Measurements from ENCODE around the gene BDH1.
A peak's percentile ranks its signal among the peaks of the same experiment; 100 is the strongest.
"Not testable (repeated sequence)": the region's sequence is repeated elsewhere in the genome, so short reads cannot be mapped to it uniquely, and the experiment has no call there.

The BDH1 gene

GRCh38 chr3:197577366-197578074 lies 21.8 kb upstream of the BDH1 start:
- no peak for DNase-seq

DNA sequence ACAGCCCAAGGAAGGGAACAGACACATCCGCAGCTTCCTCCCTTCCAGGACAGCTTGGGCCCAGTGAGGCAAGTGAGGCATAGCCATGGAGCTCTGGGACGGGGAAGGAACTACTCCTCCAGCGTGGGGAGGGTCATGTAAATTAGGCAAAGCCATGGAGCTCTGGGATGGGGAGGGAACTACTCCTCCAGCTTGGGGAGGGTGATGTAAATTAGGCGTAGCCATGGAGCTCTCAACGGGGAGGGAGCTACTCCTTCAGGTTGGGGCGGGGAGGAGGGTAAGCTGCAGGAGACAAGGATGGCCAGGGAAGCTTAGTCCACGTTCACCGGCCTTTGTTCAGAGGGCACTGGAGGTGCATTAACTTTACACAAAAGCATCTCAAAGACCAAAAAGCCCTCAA lies 21.1 kb upstream of the BDH1 start:
- DNase-seq: no peak

DNA sequence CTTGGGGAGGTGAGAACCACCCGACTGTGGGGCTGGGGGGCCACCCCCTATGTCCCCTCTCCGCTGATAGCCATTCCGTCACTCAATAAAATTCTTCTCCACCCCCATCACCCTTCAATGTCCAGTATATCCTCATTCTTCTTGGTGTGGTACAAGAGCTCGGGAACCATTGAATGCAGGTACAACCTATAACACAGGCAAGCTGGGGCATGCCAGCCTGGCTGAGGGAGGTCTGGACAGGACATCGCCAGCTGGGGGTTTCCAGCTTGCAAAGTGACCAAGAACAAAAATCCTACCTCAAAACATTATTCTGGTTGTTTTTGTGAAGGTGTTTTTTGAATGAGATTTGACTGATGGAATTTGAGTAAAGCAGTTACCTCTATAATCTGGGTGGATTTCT lies 19.6 kb upstream of the BDH1 start:
- DNase-seq: no peak

GRCh38 chr3:197574396-197574991 lies 18.7 kb upstream of the BDH1 start:
- not testable (repeated sequence) for DNase-seq

GRCh38 chr3:197573048-197573767 lies 17.4 kb upstream of the BDH1 start:
- no peak for DNase-seq

DNA sequence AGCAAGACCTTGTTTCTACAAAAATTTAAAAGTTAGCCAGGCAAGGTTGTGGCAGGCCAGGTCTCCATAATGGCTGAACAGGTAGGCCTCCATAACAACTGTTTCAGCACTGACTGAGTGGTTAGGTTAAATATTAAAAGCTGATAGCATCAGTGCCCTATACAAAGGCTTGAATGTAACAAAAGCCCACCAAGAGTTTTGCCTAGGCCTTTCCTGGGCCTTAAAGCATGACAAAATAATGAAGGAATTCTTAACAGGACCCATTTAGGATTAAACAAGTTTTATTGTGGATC lies 16.1 kb upstream of the BDH1 start:
- DNase-seq: not testable (repeated sequence)

DNA sequence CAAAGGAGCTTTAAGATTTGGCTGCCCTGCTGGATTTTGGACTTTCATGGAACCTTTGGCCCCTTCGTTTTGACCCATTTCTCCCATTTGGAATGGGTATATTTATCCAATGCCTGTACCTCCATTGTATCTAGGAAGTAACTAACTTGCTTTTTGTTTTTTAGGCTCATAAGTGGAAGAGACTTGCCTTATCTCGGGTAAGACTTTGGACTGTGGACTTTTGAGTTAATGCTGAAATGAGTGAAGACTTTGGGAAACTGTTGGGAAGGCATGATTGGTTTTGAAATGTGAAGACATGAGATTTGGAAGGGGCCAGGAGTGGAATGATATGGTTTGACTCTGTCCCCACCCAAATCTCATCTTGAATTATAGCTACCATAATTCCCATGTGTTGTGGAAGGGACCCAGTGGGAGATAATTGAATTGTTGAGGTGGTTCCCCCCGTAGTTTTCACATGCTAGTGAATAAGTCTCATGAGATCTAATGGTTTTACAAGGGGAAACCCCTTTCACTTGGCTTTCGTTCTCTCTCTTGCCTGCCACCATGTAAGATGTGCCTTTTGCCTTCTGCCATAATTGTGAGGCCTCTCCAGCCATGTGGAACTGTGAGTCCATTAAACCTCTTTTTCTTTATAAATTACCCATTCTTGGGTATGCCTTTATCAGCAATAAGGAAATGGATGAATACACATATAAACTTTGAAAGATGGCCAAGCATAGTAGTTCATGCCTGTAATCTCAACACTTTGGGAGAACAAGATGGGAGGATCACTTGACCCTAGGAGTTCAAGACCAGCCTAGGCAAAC lies 15.5 kb upstream of the BDH1 start:
- DNase-seq: not testable (repeated sequence)

- not testable (repeated sequence) for DNase-seq
Observed at GRCh38 chr3:197569433-197569832, 13.7 kb upstream of the BDH1 start.

DNA sequence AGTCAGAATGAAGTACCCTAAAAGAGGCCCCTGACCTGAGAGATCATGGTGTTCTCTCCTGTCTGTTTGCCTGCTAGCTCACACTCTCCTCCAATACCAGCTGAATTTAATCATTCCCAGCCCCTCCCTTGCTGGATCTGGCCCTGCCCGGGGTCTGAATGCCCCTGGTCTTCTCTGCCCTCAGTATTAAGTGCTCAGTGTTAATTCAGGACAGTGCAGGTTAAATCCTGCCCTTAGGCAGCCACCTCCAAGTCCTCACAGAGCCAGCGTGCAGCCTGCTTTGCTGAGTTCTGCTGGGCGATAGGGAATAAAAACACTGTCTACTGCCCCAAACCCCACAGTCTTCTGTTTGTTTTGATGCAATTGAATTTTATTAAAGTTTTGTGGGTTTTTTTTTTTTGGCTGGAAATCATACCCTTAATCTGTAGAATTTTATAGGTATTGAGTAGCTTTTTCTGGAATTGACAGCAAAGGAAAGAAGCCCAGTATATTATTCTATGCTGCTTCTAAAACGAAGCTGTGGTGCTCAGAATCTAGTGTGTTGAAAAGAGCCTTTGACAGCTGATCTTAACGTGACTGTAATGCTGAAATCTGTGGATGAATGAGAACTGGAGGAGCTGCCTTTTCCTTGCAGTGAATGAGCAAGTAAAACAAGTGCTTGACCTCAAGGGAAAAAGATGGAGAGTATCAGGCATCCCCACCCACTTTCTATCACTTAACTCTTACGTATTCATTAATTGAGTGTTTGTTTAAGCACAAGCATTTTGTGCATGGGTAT lies 12.3 kb upstream of the BDH1 start:
- DNase-seq: no peak

- not testable (repeated sequence) for DNase-seq
Observed at GRCh38 chr3:197566155-197566554, 10.4 kb upstream of the BDH1 start.

DNA sequence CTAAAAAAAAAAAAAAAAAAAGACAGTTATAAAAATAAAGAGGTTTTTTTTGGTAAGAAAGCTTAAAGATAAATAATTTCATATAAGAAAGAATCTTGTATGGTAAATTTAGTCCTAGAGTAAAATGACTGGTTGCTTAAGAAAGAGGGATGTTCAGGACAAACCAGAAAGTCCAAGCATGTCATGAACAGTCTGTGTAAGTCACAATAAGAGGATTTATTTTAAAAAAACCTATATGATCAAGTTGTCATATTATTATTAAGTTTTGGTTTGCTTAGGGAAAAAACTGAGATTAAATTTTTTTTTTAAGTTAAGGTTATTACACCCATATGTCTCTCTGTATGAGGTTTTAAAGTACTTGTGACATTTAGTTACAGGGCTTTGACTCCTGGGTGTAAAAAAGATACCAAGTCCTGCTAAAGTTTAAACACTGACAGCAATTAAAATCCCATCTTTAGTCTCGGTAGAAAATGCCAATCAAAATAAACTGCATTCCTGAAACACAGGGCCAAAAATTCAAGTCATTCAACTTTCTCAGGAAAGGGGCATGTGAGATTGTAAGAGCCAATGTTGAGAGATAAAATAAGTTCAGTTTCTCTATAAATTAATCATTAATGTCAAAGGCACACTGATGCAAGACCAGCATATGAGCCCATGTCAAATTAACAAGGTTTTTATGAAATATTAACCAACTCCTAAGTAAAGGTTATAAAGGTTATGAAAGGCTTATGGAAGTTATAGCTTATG lies 8.5 kb upstream of the BDH1 start:
- DNase-seq: no peak

- no peak for DNase-seq
Observed at GRCh38 chr3:197562398-197563251, 6.9 kb upstream of the BDH1 start.

DNA sequence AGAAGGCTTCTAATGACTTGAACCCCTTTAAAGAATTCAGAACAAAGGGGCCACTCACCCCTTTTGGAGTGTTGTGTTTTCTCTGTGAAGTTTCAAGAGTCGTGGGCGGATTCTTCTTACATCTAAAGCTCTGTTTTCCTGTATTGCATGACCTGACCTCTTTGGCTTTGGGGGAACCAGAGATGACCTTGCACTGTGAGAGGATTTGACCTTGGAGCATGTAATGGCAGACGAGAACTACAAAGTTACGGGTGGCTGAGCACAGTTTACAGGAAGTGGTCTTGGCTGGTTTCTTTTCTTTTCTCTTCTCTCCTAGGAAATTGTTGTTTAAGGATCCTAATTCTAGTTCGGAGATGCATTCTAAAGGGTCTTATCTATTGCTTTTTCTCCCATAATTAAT lies 6.2 kb upstream of the BDH1 start:
- DNase-seq: no peak

DNA sequence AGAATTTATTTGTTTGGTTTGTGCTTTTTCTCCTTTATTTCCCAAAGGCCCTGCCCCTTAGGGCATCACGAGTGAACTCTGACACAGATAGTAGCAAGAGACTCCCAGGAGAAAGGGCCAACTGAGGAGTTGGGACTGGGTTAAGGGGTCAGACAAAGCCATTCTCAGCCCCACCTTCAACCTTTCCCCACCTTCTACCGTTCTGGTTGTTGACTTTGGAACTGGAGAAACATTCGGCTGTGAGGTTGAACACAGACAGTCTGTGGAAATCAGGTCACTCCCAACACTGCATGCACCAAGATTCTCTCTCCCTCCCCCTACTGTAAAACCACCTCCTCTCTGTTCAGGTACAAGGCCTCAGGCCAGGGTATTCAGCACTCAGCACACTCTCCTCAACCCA lies 3.9 kb upstream of the BDH1 start:
- DNase-seq: no peak

DNA sequence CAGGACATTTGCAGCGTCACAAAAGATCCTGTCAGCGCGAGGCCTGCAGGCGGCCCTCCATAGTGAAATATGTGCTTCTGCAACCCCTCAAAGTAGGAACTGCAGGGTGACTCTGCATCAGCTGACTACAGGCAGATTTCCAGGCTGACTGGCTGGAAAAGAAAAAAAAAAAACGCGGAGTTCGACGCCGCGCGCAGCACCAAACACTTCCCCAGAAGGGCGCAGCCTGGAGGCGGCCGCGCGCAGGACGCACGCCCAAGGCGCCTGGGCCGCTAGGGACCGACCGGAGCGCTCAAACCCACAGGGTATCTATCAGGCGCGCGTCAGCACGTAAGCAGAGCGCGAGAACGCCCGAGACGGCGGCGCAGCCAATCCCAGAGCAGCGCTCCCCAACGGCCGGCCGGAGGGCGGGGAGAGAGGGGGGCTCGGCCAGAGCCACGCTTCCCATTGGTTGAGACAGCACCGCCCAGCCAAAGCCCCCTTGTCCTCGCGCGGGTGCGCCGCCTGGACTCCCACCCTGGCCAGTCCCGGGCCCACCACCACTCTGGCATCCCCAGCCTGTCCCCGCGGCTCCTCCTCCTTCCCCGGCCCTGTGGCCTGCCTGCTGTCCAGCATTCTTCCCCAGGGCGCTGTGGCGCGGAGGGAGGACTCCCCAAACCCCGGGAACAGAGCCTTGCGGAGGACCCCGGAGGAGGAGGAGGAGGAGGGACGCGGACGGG lies 1.0 kb downstream of the BDH1 start:
- peak; percentile 97 for DNase-seq

DNA sequence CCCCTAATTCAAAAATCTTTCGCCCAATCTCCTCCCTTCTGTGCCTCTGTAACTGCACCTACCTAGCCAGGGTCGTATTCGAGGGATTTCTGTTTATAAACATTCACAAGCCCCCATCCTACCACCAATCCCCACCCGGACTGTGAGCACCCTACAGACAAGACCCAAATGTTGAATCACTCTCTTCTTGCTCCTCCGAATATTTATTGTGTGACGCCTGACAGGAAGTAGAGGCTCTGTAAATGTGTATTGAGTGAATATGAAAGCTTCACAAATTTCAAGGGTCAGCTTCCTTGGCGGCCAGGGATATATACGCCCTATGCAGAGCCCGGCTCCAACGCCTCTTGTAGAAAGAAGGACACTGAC lies 1.6 kb downstream of the BDH1 start:
- no peak for DNase-seq

GRCh38 chr3:197552198-197552597 lies 3.6 kb downstream of the BDH1 start:
- DNase-seq: no peak

GRCh38 chr3:197550489-197550888 lies 5.3 kb downstream of the BDH1 start:
- no peak for DNase-seq

GRCh38 chr3:197549261-197549885 lies 6.4 kb downstream of the BDH1 start:
- DNase-seq: no peak
